Skeletal muscle tissue (tissue), 4 donors: ENCODE measurements around the gene NME3. TPM values are rescaled to one million over a fixed set of nuclear protein-coding genes. Genes with fewer than 3 reads are reported as not detected.

Experiments
- H3K27ac ChIP-seq: one replicate; pipeline ENCODE4 v1.7.0; 2013; ENCODE audit warnings: mild to moderate bottlenecking, low read depth, low read length, inconsistent platforms
- H3K27me3 ChIP-seq, 3 donors: one replicate each; pipeline ENCODE4 v1.7.0; 2013; ENCODE audit warnings: low read length in 3 of 3; ENCODE audit not compliant: control insufficient read depth in 3 of 3, insufficient read depth in 3 of 3
- H3K36me3 ChIP-seq, 3 donors: one replicate each; pipeline ENCODE4 v1.7.0; 2013; ENCODE audit warnings: low read length in 3 of 3; ENCODE audit not compliant: control insufficient read depth in 3 of 3, insufficient read depth in 3 of 3
- H3K4me1 ChIP-seq, 3 donors: one replicate each; pipeline ENCODE4 v1.7.0; 2013; ENCODE audit warnings: low read length in 3 of 3, mild to moderate bottlenecking in 3 of 3; ENCODE audit not compliant: control insufficient read depth in 3 of 3, insufficient read depth in 3 of 3
- H3K4me3 ChIP-seq, 3 donors: one replicate each; pipeline ENCODE4 v1.7.0; 2013; ENCODE audit warnings: low read length in 3 of 3
- H3K9ac ChIP-seq, 3 donors: one replicate each; pipeline ENCODE4 v1.7.0; 2013; ENCODE audit warnings: low read length in 3 of 3, mild to moderate bottlenecking in 3 of 3, moderate library complexity in 2 of 3, low read depth in 1 of 3
- H3K9me3 ChIP-seq, 3 donors: one replicate each; pipeline ENCODE4 v1.7.0; 2013; ENCODE audit warnings: low read length in 3 of 3; ENCODE audit not compliant: control insufficient read depth in 3 of 3
- total RNA-seq: library from RNA; depleted of rRNA; stranded (reverse); fragments of >200 nt; gene quantifications from one replicate; pipeline ENCODE4 v1.2.3, GENCODE V29; 2014
- donor health status: Osteomylitis.

NME3 gene
- total RNA-seq, 1 donor from 2014 or later: 20.4 TPM

- no peaks in the 10 kb centered on the region for H3K27me3 ChIP-seq
- peaks cover 0 to 9% (median 2%) of the 10 kb centered on the region in 3 donors for H3K36me3 ChIP-seq
- H3K9me3 ChIP-seq: no peaks in the 10 kb centered on the region
- H3K4me1 ChIP-seq: no peaks in the 10 kb centered on the region
- peak overlapping the region in 1 of 3 donors; percentile 8 for H3K9ac ChIP-seq
- no peak overlapping the region for H3K4me3 ChIP-seq
- no peak overlapping the region for H3K27ac ChIP-seq
Observed at GRCh38 chr16:1794221-1794871, 23.0 kb upstream of the NME3 start.

- peaks cover 4 to 11% (median 8%) of the 10 kb centered on the region in 3 donors for H3K36me3 ChIP-seq
- no peak within 1 kb of the TSS for H3K27ac ChIP-seq
- no peaks in the 10 kb centered on the region for H3K9me3 ChIP-seq
- no peaks in the 10 kb centered on the region for H3K27me3 ChIP-seq
- no peaks in the 10 kb centered on the region for H3K4me1 ChIP-seq
- H3K9ac ChIP-seq: peak within 1 kb of the TSS in 1 of 3 donors; percentile 33
- no peak within 1 kb of the TSS for H3K4me3 ChIP-seq
Observed at GRCh38 chr16:1793578-1794220, 22.4 kb upstream of the NME3 start, which contains the start of gene IGFALS. Gene IGFALS, minus strand, starts transcription at chr16:1793705. Its CDS starts 53 bp downstream, at chr16:1793652.

DNA sequence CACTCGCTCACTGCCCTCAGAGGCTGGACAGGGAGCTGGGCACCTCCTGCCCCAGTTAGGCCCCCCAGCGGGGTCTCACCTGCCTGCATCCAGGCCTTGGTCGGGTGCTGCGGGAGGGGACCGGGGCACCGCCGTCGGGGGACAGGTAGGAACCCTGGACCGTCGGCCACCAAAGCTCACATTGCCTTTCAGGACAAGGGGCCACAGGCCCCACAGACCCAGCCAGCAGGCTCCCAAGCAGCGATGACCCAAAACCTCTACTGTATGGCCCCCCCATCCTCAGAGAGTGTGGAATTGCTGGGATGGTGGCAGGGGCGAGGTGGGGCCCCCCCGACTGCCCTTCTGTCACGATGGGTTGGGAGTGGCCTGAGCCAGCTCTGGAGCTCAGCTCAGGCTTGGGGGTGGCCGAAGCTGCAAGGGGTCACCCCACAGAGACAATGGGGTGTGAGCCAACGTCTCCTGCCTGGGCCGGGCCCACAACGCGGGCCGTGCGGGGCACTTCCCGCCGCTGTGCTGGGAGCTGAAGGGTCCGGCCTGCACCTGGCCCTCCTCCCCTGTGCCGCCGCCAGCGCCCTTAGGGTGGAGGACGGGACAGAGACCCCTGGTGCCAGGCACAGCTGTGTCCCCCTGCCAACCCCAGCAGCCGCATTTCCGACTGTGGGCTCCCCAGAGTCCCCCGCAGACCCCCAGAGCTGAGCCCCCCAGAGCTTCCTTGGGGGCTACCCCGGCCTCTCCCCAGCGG is 21.7 kb upstream of the NME3 start:
- no peaks in the 10 kb centered on the region for H3K27me3 ChIP-seq
- peaks cover 10 to 17% (median 11%) of the 10 kb centered on the region in 3 donors for H3K36me3 ChIP-seq
- H3K4me1 ChIP-seq: no peaks in the 10 kb centered on the region
- no peaks in the 10 kb centered on the region for H3K9me3 ChIP-seq
- no peak overlapping the region for H3K27ac ChIP-seq
- H3K9ac ChIP-seq: no peak overlapping the region
- no peak overlapping the region for H3K4me3 ChIP-seq

- Histone ChIP-seq H3K27me3 (no peaks in the 10 kb centered on the region), H3K4me3 (no peak overlapping the region), H3K4me1 (no peaks in the 10 kb centered on the region), H3K9ac (no peak overlapping the region), H3K9me3 (no peaks in the 10 kb centered on the region), H3K27ac (no peak overlapping the region), H3K36me3 (peaks cover 11 to 23% (median 14%) of the 10 kb centered on the region in 3 donors)
Observed at GRCh38 chr16:1791943-1792812, 20.8 kb upstream of the NME3 start.

DNA sequence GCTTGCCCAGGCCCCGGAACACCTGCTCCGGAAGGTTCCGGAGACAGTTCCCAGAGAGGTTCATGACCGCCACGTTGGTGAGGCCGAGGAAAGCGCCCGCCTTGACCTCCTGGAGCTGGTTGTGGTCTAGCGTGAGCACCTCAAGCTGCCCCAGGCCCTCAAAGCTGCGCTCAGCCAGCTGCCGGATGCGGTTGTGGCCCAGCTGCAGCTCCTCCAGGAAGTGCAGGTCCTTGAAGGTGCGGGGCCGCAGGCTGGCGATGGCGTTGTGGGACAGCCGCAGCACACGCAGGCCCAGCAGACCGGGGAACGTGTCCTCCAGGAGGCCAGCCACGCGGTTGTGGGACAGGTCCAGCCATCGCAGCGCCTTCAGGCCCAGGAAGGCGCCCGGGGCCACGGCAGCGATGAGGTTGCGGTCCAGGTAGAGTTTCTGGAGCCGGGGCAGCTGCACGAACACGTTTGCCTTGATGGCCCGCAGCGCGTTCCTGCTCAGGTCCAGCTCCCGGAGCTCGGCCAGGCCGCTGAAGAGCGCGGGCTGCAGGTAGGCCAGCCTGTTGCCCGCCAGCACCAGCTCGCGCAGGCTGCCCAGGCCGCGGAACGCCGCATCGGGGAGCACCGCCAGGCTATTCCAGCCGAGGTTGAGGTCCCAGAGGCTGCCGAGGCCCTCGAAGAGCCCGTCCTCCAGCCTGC is 20.1 kb upstream of the NME3 start:
- no peaks in the 10 kb centered on the region for H3K4me1 ChIP-seq
- H3K27ac ChIP-seq: no peak overlapping the region
- no peak overlapping the region for H3K4me3 ChIP-seq
- no peak overlapping the region for H3K9ac ChIP-seq
- no peaks in the 10 kb centered on the region for H3K9me3 ChIP-seq
- no peaks in the 10 kb centered on the region for H3K27me3 ChIP-seq
- H3K36me3 ChIP-seq: peaks cover 14 to 28% (median 22%) of the 10 kb centered on the region in 3 donors

- H3K4me1 ChIP-seq: peaks cover 3 to 5% (median 3%) of the 10 kb centered on the region in 3 donors
- no peaks in the 10 kb centered on the region for H3K27me3 ChIP-seq
- H3K4me3 ChIP-seq: no peak overlapping the region
- peaks cover 14 to 31% (median 23%) of the 10 kb centered on the region in 3 donors for H3K36me3 ChIP-seq
- H3K9ac ChIP-seq: no peak overlapping the region
- H3K27ac ChIP-seq: no peak overlapping the region
- no peaks in the 10 kb centered on the region for H3K9me3 ChIP-seq
Observed at GRCh38 chr16:1790611-1791255, 19.4 kb upstream of the NME3 start.

DNA sequence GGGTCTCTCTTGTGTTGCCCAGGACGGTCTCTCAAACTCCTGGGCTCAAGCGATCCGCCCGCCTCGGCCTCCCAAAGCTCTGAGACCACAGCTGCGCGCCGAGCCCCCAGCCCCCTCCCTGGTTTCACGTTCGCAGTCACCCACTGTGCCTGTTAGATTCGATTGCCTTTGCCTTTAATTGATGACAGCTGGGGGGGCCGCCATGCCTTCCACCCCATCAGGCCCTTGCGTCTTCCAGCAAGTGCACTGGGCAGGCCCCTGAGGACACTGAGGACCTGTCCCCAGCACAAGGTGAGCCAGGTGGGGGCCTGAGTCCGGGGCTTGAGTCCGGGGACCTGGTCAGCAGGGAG is 18.9 kb upstream of the NME3 start:
- H3K27me3 ChIP-seq: no peaks in the 10 kb centered on the region
- H3K36me3 ChIP-seq: peaks cover 17 to 33% (median 23%) of the 10 kb centered on the region in 3 donors
- no peak overlapping the region for H3K9ac ChIP-seq
- no peak overlapping the region for H3K27ac ChIP-seq
- H3K9me3 ChIP-seq: no peaks in the 10 kb centered on the region
- peaks cover 4 to 10% (median 4%) of the 10 kb centered on the region in 3 donors for H3K4me1 ChIP-seq
- no peak overlapping the region for H3K4me3 ChIP-seq

- Histone ChIP-seq H3K4me1 (peaks cover 8 to 14% (median 8%) of the 10 kb centered on the region in 3 donors), H3K27me3 (no peaks in the 10 kb centered on the region), H3K9ac (no peak overlapping the region), H3K27ac (no peak overlapping the region), H3K9me3 (no peaks in the 10 kb centered on the region), H3K36me3 (peaks cover 20 to 36% (median 23%) of the 10 kb centered on the region in 3 donors), H3K4me3 (no peak overlapping the region)
Observed at GRCh38 chr16:1789643-1790045, 18.3 kb upstream of the NME3 start.

DNA sequence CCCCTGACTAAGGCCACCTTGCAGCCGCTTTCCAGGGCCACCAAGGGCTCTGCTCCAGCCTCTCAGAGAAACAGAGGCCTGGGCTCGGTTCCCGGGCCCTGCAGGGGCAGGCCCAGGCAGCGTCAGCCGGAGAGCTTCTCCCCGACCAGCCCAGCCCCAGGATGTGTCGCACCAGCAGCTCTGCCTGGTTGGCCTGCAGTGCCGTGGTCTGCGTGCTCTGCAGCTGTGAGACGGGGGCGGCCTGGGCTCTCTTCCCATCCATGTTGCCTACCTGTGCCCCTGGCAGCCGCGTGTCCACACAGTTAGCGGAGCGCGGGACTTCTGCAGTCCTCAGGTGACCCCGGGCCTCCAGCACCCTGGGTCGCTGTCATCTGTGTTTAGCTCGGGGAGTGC is 17.4 kb upstream of the NME3 start:
- Histone ChIP-seq H3K36me3 (peaks cover 20 to 36% (median 23%) of the 10 kb centered on the region in 3 donors), H3K9me3 (no peaks in the 10 kb centered on the region), H3K4me3 (no peak overlapping the region), H3K4me1 (peaks cover 13 to 22% (median 14%) of the 10 kb centered on the region in 3 donors), H3K27ac (no peak overlapping the region), H3K27me3 (no peaks in the 10 kb centered on the region), H3K9ac (no peak overlapping the region)
